HepG2 (cell line): ENCODE data around the gene TBC1D22A. TPM values are rescaled to one million over a fixed set of nuclear protein-coding genes. Genes with fewer than 3 reads are reported as not detected.

Source experiments
- ATAC-seq: fragments of 200-7000 bp; cut with Tn5 transposase; 3 replicates; pipeline ENCODE4 v1.9.1; 2020; ENCODE audit warnings: mild to moderate bottlenecking, moderate library complexity
- BruUV-seq: library from RNA; stranded (reverse); fragments of 400-500 nt; replicated peaks from 2 replicates; lab custom pipeline; 2021; lab: Mats Ljungman, UMichigan
- CTCF ChIA-PET: fragments of 300-600 bp; formaldehyde crosslinking; extraction: SDS; loops from one replicate; lab custom pipeline; 2021; ENCODE audit warnings: low total read pairs, inconsistent platforms, low intra/inter-chr PET ratio; lab: Yijun Ruan, JAX
- POLR2A ChIA-PET: fragments of 350-600 bp; sonication (Branson Sonifier 250); formaldehyde crosslinking; loops from one replicate; lab custom pipeline; 2020; ENCODE audit warnings: antibody characterized with exemption, inconsistent platforms; lab: Yijun Ruan, JAX
- DNase-seq: peaks from one replicate; pipeline ENCODE4 v3.0.0-alpha.2; 2015; ENCODE audit warnings: low spot score
- FAIRE-seq: peaks from 3 replicates; lab custom pipeline; 2011; peaks lifted over from hg19 to GRCh38; lab: Jason Lieb, UNC
- H2AFZ ChIP-seq: one replicate; pipeline ENCODE4 v1.6.1; 2011; ENCODE audit warnings: low read length, inconsistent platforms
- H3K27ac ChIP-seq: fragments of 300-600 bp; 3 replicates; pipeline ENCODE4 v1.8.0; 2011; ENCODE audit warnings: mixed run types, mild to moderate bottlenecking, mixed read lengths, low read length, inconsistent platforms; ENCODE audit not compliant: insufficient read depth; ENCODE audit errors: extremely low read length
- H3K27me3 ChIP-seq, 2 experiments: fragments of 200-600 bp in 1 of 2; 2 replicates in 1 of 2; 3 replicates in 1 of 2; pipeline versions ENCODE4 v1.6.0 to v1.8.0; 2011; ENCODE audit warnings: low read length in 2 of 2, mild to moderate bottlenecking in 2 of 2, moderate library complexity in 2 of 2, inconsistent platforms in 1 of 2; ENCODE audit not compliant: insufficient read depth in 2 of 2, control insufficient read depth in 1 of 2
- H3K36me3 ChIP-seq, 2 experiments: fragments of 200-600 bp in 1 of 2; replicated peaks in 1 of 2; 2 replicates in 1 of 2; 3 replicates in 1 of 2; pipeline versions ENCODE4 v1.5.1 to v1.8.0; 2011; ENCODE audit warnings: low read length in 2 of 2, inconsistent platforms in 1 of 2; ENCODE audit not compliant: insufficient read depth in 2 of 2, control insufficient read depth in 1 of 2
- H3K4me1 ChIP-seq: 2 replicates; pipeline ENCODE4 v1.5.1; 2012; ENCODE audit warnings: low read length, inconsistent platforms; ENCODE audit not compliant: insufficient read depth
- H3K4me2 ChIP-seq: 2 replicates; pipeline ENCODE4 v1.6.0; 2011; ENCODE audit warnings: low read depth, low read length, inconsistent platforms
- H3K4me3 ChIP-seq, 3 experiments: fragments of 200-600 bp in 1 of 3; sonication (generic), shearing (Covaris generic) in 1 of 3; replicated peaks in 1 of 3; 2 replicates each; pipeline ENCODE4 v1.5.1; 2011 to 2016; ENCODE audit warnings: low read length in 3 of 3, inconsistent platforms in 2 of 3, low read depth in 2 of 3, mild to moderate bottlenecking in 2 of 3, control low read depth in 1 of 3, mixed read lengths in 1 of 3; ENCODE audit not compliant: insufficient read depth in 1 of 3
- H3K79me2 ChIP-seq: one replicate; pipeline ENCODE4 v1.6.1; 2011; ENCODE audit warnings: low read length, inconsistent platforms; ENCODE audit not compliant: insufficient read depth
- H3K9ac ChIP-seq: 2 replicates; pipeline ENCODE4 v1.6.0; 2011; ENCODE audit warnings: mild to moderate bottlenecking, low read depth, low read length, inconsistent platforms; ENCODE audit not compliant: insufficient read depth
- H3K9me3 ChIP-seq: 2 replicates; pipeline ENCODE4 v1.5.1; 2012; ENCODE audit warnings: mild to moderate bottlenecking, low read length
- H4K20me1 ChIP-seq: 2 replicates; pipeline ENCODE4 v1.6.0; 2011; ENCODE audit warnings: inconsistent platforms, mild to moderate bottlenecking, low read length, moderate library complexity; ENCODE audit not compliant: insufficient read depth
- CTCF ChIP-seq: sonication (generic); formaldehyde crosslinking; IDR thresholded peaks from 2 replicates; pipeline ENCODE4 v1.5.0; 2020; ENCODE audit warnings: mild to moderate bottlenecking, missing genetic modification reagents, moderate library complexity
- E2F2 ChIP-seq: sonication (generic); formaldehyde crosslinking; IDR thresholded peaks from 2 replicates; pipeline ENCODE4 v1.4.0; 2020; ENCODE audit warnings: missing genetic modification reagents, borderline replicate concordance
- GPN1 ChIP-seq: sonication (generic); formaldehyde crosslinking; IDR thresholded peaks from 2 replicates; pipeline ENCODE4 v1.5.1; 2020; ENCODE audit warnings: missing genetic modification reagents, borderline replicate concordance
- PREB ChIP-seq: sonication (generic); formaldehyde crosslinking; IDR thresholded peaks from 2 replicates; pipeline ENCODE4 v1.4.0; 2020; ENCODE audit warnings: missing genetic modification reagents
- STAG1 ChIP-seq: sonication (generic); formaldehyde crosslinking; IDR thresholded peaks from 2 replicates; pipeline ENCODE4 v1.4.0; 2020; ENCODE audit warnings: missing genetic modification reagents
- THAP8 ChIP-seq: sonication (generic); formaldehyde crosslinking; IDR thresholded peaks from 2 replicates; pipeline ENCODE4 v1.5.1; 2020; ENCODE audit warnings: missing genetic modification reagents, mild to moderate bottlenecking, borderline replicate concordance
- ZNF878 ChIP-seq: sonication (generic); formaldehyde crosslinking; IDR thresholded peaks from 2 replicates; pipeline ENCODE4 v1.8.1; 2023; ENCODE audit warnings: mild to moderate bottlenecking, missing genetic modification reagents, moderate library complexity
- ZXDC ChIP-seq: sonication (generic); formaldehyde crosslinking; IDR thresholded peaks from 2 replicates; pipeline ENCODE4 v1.5.0; 2020; ENCODE audit warnings: mild to moderate bottlenecking, missing genetic modification reagents
- WGBS: methylation state at CpG from one replicate; pipeline ENCODE4 v1.1.6; 2017; ENCODE audit warnings: low lambda C conversion rate; 5-methylcytosine and 5-hydroxymethylcytosine counted together
- in situ Hi-C: cut with HindIII; loops from 2 replicates; pipeline ENCODE4 v1.10.0; 2017; ENCODE audit warnings: low pct_unique_long_range_greater_than_20kb; ENCODE audit not compliant: extremely low pct_ligation_motif_present
- intact Hi-C: fragments of 100-400 bp; cut with micrococcal nuclease; formaldehyde crosslinking; loops from one replicate; pipeline ENCODE4 v1.10.0; 2022; ENCODE audit not compliant: unreplicated experiment
- polyA plus RNA-seq, 8 experiments: library from polyadenylated mRNA; depleted of rRNA in 3 of 8; stranded (reverse) in 7 of 8; unstranded in 1 of 8; fragments of >200 nt; fragmentation: Illumina TruSeq in 4 of 8; extraction: Trizol in 4 of 8; gene quantifications; 2 replicates each; pipeline versions ENCODE4 v1.2.1 to v1.2.3, GENCODE V29; 2011 to 2016; ENCODE audit warnings: low read depth in 4 of 8, missing spikeins in 1 of 8, mixed read lengths in 1 of 8; ENCODE audit not compliant: insufficient read depth in 1 of 8
- total RNA-seq, 5 experiments: library from RNA; depleted of rRNA; stranded (reverse); fragments of >200 nt; fragmentation: Illumina TruSeq; extraction: Trizol; gene quantifications; 2 replicates each; pipeline ENCODE4 v1.2.3, GENCODE V29; 2016; ENCODE audit warnings: low read depth in 1 of 5

The TBC1D22A gene
- total and polyA plus RNA-seq, 2 of the 13 experiments (the other 11 are each of a cell fraction or from before 2014, with no cell fraction given): 17.3 to 18.0 TPM

- in situ Hi-C loops: no loop called here
- H3K27ac ChIP-seq: no peak overlapping the region
- H3K79me2 ChIP-seq: no peaks in the 10 kb centered on the region
- no TSS peak for BruUV-seq
- no peak overlapping the region for H3K9ac ChIP-seq
- over 99% methylated on average over 15 of the region's 20 CpGs for WGBS
- intact Hi-C loops: no loop called here
- TF ChIP-seq STAG1 (CRISPR knock-in tag) (peak; percentile 32; the same call in 1 of the 2 replicates), THAP8 (no peak), CTCF (CRISPR knock-in tag) (peak; percentile 39), GPN1 (no peak), ZNF878 (CRISPR knock-in tag) (no peak), E2F2 (CRISPR knock-in tag) (no peak), PREB (no peak), ZXDC (CRISPR knock-in tag) (no peak)
- no peaks in the 10 kb centered on the region for H3K9me3 ChIP-seq
- no peak overlapping the region for H2AFZ ChIP-seq
- no peak overlapping the region for H3K4me3 ChIP-seq
- H3K36me3 ChIP-seq: peaks cover 6 to 14% of the 10 kb centered on the region in 2 experiments; a peak in 4 of 5 replicates
- POLR2A ChIA-PET: no interaction called here
- H3K27me3 ChIP-seq: no peaks in the 10 kb centered on the region
- peak; percentile 15 for DNase-seq
- no peak overlapping the region for H3K4me2 ChIP-seq
- no peak for FAIRE-seq
- peak; percentile 50; the same call in 2 of the 3 replicates for ATAC-seq
- no peaks in the 10 kb centered on the region for H3K4me1 ChIP-seq
- CTCF ChIA-PET: no interaction called here
- no peaks in the 10 kb centered on the region for H4K20me1 ChIP-seq
Measured at GRCh38 chr22:47012589-47013370, 250.3 kb downstream of the TBC1D22A start.
